NCI-H1930 (cell line): ENCODE measurements around the gene SHROOM3.
"Not testable (repeated sequence)": the region's sequence is repeated elsewhere in the genome, so short reads cannot be mapped to it uniquely, and the experiment has no call there.

Experiments used
- DNase-seq, 2 experiments: peaks; one replicate each; lab custom pipeline; 2025; lab: John Stamatoyannopoulos, UW

The SHROOM3 gene

DNA sequence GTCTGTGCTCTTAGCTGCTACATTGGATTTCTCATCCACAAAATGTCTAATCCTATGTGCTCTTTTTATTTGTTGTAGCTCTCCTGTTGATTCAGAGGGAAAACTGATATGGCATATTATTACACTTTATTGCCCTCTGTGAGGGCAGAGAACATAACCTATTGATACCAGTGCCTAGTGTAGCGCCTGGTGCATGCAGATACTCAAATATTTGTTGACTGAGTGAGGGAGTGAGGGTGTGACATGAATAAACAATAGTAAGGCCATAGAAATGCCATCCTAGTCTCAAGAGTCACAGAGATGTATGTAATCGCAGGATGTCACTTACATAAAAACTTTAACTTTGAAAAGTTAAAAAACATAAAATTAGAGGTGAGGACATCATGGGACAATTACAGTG, 159.1 kb downstream of the SHROOM3 start:
- no peak for DNase-seq

DNA sequence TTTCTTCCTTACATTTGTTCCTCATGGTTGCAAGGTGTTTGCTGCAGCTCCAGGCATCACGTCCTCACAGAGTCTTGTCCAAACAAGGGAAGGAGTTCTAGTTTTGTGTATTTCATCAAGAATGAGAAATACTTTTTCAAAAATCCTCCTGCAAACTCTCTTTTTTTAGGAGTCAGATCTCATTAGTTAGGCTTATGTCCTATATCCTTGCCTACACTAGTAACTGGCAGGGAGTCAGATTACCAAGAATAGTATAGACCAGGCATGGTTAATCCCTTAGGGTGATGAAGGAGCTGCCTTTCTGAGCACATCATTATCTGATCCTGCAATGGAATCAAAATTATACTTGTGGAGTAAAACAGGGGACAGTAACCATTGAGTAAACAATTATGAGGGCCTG, 160.4 kb downstream of the SHROOM3 start:
- no peak for DNase-seq

DNA sequence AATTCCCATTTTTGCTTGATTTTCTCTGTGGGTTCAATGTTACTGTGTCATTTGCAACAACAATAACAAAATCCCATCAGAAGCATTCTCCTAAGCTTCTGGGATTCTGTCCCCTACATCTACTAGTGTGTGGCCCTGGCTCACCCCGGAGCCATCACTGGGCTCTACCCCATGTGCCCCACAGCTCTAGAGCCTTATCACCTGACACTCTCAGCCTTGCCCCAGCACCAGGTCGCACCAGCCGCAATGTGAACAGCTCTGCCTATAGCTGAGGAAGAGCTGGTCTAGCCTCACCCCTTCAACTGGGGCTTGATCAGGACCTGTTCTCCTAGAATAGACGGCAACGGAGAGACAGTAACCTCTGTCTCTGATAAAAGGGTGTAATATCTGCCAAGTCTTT, 161.7 kb downstream of the SHROOM3 start:
- DNase-seq: no peak

DNA sequence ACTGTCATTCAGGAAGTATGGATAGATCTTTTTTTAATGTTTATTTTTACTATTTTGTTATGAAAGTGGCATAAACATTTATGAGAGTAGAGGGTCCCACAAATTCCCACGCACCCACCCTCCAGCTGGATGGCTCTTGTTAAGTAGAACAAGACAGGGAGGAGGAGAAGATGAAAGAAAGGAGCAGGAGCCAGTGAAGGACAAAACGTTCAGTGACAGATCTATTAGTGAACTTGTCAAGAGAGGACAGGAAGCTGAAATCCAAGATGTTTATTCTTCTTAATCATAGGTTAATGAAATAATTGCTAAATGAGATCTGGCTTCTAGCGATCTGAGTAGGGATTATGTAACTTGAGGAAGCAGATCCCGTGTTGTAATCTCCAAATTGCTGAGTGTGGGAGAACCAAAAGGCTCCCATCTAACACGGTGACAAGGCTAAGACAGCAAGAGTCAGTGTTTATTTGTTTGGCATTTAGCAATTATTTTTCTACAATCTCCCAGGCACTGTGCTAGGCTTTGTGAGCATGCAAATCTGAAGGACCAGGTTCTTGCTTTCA, 162.5 kb downstream of the SHROOM3 start:
- no peak for DNase-seq

DNA sequence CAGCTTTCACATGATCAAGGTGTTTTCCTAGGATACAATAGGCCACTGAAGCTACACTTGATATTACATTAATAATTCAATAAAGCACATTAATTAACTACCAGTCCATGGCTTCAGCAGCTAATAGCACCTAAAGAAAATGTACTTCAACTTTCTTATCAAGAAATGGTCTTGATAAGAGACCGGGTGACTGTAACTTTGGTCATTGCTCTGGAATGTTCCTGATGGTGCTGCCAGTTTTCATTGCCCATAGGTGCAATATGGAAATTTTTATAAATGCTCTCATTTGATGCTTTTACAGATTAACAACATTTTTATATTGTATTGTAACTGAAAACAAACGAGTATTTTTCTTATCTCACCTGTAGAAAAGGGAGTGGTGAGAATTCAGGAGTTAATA, 165.4 kb downstream of the SHROOM3 start:
- DNase-seq: no peak

DNA sequence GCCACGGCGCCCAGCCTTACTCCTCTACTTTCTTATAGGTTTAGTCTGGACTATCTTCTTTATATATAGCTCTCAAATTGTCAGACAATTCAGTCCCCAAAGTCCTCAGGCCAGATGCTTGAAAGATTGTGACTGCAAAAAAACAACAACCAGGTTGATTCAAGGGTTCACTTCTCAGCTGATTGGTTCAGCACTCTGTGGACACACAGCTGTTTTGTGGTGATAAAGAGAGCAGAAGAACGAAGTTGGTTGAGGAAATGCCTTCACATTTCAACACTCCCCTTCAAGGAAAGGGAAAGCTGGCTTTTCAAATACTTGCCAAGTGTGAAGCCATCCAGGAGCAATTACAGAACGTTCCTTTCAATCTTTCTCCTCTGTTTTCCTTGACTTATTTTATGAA, 166.8 kb downstream of the SHROOM3 start:
- DNase-seq: no peak

DNA sequence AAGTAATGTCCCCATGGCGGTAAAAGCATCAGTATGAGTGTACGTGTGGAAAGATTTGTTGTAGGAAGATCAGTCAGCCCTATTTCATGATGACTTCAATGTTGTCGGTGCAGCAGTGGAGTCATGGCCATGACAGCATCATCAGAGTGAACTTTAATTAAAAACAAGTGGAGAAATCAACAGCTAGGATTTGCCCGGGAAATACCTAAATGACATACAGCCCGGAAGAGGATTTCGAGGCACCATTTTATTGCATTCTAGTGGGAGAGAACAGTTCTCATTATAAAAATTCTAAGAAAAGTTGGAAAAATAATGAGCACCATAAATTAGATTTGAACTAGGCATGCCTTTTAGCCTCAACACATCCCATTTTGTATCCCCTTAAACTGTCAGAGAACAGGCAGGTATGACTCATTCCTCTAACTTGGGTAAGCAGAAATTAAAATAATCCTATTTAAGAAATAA, 170.1 kb downstream of the SHROOM3 start:
- DNase-seq: no peak

DNA sequence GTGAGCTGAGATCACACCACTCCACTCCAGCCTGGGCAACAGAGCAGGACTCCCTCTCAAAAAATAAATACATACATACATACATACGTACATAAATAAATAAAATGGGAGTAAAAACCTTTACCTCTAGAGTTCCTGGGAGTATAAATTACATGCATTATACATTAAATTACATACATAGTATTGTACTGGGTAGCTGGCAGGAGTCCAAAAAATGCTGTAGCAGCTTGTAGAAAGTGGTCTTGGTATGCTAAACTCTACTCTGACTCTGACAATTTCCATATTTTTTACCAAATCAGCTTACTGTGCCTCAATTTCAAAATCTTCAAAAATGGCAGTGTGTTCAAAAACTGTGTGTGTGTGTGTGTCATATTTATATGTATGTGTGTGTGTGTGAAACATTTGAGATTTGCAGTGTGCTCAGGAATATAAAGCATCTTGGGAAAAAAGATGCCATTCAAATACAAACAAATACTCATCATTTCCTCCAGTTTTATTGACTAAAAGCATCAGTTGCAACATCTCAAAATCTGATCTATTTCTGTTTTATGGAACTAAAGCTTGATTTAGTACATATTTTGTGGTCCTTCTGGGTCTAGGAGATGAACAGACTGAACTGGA, 171.7 kb downstream of the SHROOM3 start:
- DNase-seq: no peak

DNA sequence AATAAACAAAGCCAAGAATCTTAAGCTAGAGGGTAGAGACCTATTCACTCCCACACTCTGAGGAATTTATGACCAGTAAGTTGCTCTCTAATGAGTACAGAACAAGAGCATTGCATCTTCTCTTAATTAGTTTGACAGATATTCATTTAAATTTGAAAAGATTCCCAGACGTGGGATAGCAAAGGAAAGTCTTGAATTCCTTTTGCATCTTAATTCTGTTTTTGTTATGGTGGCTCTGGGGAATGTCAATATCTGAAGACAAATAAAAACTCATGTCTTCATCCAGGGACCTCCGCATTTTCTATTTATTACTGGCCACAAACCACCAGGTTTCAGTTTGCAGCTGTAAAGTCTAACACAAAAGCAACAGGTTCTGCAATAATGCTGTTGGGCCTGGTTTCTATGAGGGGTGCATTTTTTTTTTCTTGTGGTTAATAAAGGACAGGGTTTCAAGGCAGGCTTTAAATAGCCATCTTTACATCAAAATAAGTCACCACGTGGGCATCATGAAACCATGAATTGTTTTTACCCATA, 172.3 kb downstream of the SHROOM3 start:
- DNase-seq: no peak

DNA sequence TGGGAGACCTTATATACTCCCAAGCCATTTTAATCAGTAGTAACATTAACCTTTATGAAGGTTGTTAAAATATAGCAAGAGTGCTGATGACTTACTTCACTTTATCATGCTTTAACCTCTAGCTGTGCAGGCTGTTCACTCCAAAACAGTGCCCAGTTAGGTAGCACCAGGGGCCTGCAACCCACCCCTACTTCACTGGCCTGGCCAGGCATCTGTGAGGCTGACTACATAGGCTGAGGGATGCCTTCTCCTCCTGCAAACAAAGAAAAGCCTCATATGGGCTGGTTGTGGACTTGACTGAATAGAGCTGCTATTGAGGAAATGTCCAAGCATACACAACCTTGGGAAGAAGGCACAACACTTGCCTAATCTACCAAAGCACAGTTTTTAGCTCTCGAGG, 172.8 kb downstream of the SHROOM3 start:
- DNase-seq: no peak

DNA sequence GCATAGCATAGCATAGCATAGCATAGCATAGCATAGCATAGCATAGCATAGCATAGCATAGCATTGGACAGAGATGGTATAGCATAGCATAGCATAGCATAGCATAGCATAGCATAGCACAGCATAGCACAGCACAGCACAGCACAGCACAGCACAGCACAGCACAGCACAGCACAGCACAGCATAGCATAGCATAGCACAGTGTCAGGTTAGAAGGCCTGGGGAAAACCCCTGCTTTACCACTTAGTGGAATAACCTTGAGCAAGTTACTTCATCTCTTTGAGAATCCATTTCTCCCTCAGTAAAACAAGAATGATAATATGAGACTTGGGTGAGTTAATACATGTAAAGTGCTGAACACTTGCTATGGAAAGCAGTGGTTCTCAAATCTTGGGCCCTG, 173.5 kb downstream of the SHROOM3 start:
- DNase-seq: not testable (repeated sequence)

DNA sequence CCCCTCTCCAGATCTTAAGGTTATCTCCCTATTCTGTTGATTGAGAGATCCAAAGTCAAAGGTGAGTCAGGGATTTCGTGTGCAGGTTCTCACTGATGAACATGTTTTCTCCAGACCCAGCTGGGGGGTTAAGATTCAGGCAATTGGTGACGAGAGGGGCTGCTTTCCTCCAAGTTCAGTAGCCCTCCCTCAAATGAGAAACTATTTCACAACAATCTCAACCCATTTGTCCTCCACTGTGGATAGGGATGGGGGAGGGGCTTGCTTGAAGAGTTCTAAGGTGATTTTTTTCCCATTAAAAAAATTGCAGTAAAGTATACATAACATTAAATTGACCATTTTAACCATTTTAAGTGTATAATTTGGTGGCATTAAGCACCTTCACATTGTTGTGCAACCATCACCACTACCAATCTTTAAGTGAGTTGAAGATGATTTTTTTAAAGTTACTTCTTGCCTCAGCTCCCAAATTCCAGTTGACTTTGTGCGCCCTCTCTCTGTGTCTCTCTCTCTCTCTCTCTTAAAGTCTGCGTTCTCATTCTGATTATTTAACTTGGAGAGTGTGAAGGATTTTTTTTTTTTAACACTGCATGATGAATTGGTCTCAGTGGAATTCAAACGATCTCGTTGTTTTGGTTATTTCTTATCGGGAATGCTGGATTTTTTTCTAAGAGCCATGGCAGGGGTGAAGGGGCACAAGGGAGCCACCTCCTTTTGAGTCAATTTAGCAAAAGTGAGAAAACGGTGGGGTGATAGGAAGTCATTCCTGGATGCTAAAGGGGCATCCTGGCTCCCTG, 175.9 kb downstream of the SHROOM3 start:
- DNase-seq: no peak

DNA sequence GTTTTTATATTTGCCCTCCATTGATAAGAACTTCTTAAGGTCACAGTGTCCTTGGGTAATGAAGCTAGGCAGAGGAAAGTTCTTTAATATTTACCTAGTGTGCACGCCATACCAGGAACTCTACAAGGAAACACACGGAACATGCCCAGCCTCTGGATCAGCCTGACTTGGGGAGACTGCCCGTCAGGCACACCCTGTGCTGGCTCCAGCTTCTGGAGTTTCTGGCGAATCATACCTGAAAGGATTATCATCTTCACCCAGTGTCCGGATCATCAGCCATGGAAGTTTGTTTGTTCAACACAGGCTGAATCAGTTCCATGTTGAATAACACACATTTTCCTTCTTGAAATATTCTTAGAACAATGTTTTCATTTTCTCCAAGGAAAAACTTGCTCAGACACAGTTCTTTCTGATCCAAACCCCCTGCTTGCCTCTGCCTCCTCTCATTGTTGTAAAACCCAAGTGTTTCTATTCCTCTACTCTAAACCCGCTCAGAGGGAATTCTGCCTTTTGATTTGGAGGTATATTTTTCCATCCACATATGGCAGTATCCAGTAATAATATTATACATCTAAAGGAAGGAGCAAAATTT, 176.7 kb downstream of the SHROOM3 start:
- DNase-seq: no peak

DNA sequence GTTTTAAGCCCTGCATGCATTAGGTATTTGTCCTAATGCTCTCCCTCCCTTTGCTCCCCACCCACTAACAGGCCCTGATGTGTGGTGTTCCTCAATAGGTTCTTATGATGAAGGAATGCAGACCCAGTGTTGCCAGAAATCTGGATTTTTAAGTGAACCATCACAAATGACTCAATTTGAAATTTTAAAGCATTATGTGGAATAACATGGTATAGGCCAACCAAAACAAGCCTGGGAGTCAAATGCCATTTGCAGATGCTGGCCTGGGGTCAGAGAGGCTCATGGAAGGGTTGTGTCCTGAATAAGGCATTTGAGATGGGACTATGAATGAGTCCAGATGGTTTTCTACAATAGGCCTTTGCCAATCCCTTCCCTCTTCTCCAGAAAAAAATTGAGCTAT, 179.6 kb downstream of the SHROOM3 start:
- no peak for DNase-seq

DNA sequence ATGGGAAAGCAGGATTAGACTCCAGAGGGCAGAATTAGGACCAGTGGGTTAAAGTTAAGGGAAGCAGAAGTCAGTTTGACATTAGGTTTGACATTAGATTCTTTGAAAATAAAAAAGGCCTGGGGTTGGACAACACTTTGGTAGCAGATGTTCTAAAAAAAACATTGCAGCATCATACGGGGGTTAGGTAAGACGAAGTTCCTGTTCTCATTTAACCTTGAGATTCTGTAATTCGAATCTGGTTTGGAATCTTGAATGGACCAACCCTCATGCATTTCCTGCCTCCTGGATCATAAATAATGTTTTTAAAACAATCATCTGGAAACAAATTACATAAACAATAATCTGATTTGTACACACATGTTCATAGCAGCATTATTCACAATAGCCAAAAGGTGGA, 181.0 kb downstream of the SHROOM3 start:
- no peak for DNase-seq

DNA sequence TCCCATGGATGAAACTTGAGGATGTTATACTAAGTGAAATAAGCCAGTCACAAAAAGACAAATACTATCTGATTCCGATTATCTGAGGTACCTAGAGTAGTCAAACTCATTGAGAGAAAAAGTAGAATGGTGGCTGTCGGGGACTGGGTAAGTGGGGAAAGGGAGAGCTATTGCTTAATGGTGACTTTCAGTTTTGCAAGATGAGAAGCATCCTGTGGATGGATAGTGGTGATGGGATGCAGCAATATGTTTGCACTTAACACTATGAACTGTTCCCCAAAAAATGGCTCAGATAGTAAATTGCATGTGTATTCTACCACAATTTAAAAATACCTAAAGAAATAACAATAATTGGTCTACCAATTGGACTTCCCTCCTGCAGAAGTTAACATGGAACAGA, 181.5 kb downstream of the SHROOM3 start:
- DNase-seq: no peak

DNA sequence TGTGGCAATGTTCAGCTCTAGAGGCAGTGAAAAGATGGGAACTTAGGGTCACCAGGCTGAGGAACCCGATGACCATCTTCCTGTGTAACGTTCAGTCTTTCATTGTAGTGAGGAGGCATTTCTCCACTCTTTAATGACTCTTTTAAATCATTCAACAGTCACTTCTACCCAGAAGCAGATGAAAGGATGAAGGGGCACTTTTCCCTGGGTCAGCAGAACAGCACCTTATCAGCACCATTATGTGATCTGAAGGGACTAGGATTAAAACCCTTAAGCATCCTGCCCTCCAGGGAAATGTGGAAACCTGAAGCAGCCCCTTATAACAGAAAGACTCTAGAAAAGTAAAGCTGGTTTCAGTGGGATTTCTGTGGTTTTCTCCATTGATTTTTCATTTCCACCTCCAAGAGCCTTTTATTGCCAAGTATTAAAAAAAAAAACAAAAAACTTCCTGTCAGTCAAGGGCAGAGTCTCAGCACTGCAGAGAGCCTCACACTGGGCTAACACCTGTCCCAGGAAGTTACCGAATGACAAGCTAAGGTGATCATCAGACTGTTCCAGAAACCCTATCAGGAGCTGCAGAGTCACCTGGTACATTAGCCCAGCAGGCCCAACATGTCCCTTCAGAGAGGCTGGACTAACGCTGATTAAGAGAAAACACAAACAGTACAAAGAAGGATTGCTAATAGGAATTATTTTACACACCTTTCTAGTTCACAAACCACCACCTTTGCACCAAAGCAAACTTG, 185.9 kb downstream of the SHROOM3 start:
- DNase-seq: no peak

DNA sequence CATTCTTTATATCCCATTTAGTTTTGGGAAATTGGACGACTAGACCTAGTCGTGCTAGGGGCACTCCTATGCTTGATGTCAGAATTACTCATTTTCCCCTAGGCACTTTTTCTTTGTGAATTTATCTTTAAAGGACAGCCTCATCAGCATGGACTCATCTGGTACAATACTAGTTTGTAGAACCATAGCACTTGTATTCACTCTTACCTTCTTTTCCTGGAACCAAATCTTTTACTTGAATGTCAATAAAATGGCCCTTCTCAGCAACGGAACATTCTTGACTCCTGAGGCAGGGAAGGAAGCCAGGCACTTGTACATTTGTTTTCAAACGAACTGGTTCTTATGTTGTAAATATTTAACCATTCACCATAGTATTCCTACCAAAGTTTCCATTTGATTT, 187.1 kb downstream of the SHROOM3 start:
- DNase-seq: no peak

DNA sequence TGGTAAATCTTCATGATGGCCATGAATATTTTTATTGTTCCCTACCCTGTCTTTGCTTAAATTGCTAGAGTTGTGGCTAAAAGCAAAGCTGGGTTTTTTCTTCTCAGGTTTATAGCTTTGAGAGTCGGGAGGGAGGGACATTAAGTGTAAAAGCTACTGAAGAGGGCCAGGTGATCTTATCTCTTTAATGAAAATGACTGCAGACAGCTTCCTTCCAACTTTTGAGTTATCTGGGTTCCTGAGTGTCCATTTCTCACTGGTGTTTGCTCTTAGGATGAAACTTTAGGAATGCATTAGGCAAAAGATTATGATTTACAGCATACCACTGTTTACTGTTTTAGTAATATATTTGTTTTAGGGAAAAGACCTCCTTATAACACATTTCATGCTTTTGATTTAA, 187.7 kb downstream of the SHROOM3 start:
- DNase-seq: no peak

DNA sequence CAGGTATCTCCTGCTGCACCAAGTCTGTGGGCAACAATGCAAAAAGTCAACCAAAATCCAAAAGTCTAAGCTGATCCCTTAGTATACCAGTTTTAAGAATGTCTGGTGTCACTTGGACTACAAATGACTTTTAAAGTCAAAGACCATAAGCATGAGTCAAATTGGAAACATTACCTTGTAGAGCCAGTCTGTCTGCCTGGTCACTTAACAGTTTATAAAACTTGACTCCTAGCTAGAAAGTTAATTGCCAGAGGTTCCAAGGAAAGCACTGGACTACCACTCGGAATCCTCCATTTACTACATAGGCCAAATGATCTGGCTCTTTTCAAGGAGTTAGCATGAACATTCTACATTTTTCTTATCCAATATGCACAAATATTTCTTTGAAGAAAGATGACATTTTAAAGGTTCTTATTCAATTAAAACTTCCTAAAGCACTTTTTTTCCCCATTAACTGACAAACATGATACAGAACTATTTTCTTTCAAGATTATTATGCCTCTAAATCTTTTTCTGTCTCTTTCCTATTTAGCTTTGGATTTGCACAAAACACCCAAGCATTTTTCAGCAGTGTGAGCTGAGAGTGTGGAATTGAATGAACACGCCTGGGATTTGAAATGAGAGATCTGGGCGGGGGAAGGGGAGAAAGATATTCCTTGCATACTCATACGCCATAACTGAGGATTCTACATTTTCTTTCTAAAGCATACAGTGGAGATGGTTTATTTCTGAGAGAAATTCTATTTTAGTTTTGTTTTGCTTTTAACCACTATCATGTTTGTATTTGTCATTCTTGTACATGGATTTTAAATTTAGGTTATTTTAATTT, 188.4 kb downstream of the SHROOM3 start:
- DNase-seq: no peak

DNA sequence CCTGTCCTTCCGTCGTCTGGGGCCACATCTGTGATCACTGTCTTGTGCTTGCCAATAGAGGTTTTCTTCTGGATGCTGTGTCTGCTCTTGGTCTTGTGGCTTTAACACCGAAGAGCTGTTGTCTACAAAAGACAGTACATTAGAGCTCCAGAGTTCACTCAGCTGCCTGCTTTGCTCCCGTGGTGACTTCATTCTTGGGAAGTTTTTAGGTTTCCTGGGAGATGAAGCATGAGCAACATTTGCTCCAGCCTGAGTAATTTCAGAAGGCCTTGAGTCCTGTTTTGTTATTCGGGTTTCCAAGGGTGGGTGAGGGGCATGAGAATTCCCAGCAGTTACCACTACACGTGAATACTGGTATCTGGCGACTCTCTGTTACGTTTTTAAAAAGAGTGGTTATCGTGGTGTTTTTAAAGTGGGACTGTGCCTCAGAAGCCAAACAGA, 189.2 kb downstream of the SHROOM3 start:
- DNase-seq: no peak
